SK-MEL-5 (cell line): ENCODE measurements around the gene DPYD. TPM values are rescaled to one million over a fixed set of nuclear protein-coding genes. Genes with fewer than 3 reads are reported as not detected.

Source experiments
- DNase-seq: peaks from one replicate; pipeline ENCODE4 v3.0.0-alpha.2; 2016; ENCODE audit warnings: low read depth, low spot score
- in situ Hi-C: cut with HindIII; loops from 2 replicates; pipeline ENCODE4 v1.10.0; 2016; ENCODE audit warnings: low sequenced_read_pairs, high pct_unique_total_duplicates, low pct_unique_long_range_greater_than_20kb
- total RNA-seq: library from RNA; depleted of rRNA; stranded (reverse); fragments of >200 nt; shearing (Covaris generic); gene quantifications from 2 replicates; pipeline ENCODE4 v1.2.3, GENCODE V29; 2014

The DPYD gene
- total RNA-seq, 1 experiment from 2014 or later: not detected

- in situ Hi-C loops: no loop called here
- DNase-seq: no peak
Measured at GRCh38 chr1:97621955-97622354, 298.9 kb downstream of the DPYD start.

- in situ Hi-C loops: no loop called here
- no peak for DNase-seq
Measured at GRCh38 chr1:97619706-97620105, 301.1 kb downstream of the DPYD start.

GRCh38 chr1:97610748-97611147 is 310.1 kb downstream of the DPYD start:
- in situ Hi-C loops: no loop called here
- DNase-seq: no peak

DNA sequence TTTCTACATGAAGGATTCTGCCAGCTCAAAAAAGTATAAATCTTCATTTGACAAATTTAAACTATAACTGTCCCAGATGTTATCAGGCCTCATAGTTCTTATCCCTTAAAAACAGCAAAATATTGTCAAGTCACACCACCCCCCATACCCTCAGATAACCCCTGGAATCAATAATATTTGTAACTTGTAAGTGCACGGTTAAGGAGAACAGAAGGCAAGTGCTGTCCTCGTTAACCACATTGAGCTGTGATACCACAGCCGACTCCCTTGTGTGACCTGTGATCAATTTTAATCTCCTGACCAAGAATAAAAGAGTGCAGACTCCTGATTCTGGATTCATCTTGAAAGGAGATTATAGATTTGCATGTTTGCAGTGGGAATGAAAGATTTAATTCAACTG is 310.7 kb downstream of the DPYD start:
- DNase-seq: no peak
- in situ Hi-C loops: no loop called here

DNA sequence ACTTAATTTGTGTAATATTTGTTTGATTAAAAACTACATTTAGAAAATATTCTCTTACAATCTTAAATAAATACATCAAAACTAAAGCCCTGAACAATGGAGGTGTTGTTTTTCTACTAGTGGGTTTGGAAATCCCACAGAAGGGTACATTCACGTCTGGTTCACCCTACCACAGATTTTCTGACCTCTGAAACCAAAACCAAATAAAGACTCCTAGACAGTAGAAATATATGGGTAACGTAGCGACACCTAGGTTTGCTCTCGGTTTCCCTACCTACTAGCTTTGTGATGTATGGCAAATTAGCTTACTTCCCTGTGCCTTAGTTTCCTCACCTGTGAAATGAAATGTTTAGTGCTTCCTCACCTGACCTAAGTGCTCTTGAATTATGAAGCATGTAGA is 312.6 kb downstream of the DPYD start:
- in situ Hi-C loops: no loop called here

DNA sequence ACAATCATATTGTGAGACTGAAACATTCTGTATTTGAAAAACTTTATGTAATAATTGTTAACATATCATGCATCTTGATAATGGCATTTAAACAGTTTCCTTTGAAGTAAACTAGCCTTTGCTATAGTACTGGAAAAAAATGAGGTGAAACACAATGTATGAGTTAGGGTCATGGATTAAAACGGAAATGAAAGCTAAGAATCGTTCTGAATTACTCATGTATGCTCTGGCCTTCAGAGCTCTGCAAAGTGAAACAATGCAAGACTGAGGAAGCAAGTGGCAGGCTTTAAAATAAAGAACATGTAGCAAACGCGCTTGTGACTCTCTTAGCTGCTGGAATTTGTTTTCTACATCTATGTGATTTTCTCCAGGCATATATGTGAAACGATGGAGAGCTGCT is 317.1 kb downstream of the DPYD start:
- in situ Hi-C loops: no loop called here
- DNase-seq: no peak

More for the DNA sequence above, 312.6 kb downstream of the DPYD start:
- DNase-seq: no peak

DNA sequence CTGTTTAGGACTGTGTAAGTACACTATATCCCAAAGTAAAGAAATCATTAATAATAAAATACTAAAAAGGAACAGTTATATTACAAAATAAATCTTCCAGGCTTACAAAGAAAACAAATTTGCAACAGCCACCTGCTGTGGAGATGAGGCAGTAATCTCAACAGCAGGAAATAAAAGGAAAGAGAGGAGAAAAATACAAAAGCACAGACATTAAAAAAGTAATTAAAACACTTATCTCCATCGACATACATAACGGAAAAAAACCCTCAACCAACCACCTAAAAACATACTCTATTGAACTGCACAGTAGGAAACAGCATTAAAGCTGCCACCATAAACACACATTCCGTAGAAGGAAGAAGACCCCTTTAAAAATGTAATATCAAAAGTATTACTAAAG is 317.6 kb downstream of the DPYD start:
- in situ Hi-C loops: no loop called here
- DNase-seq: no peak

DNA sequence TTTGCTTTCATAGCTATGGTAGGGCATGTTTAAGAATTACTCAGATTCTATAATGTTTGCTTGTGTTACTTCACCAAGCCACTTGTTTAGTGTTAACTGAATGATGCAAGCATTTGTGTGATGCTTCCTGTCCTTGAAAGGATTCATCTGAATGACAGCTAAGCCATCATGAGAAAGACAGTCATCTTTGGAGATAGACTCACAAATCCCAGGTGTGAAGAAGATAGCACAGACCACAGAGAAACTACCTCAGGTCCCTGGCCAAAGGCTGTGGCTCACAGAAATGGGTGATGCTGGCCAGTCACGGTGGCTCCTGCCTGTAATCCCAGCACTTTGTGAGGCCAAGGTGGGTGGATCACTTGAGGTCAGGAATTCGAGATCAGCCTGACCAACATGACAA is 321.4 kb downstream of the DPYD start:
- no peak for DNase-seq
- in situ Hi-C loops: no loop called here

GRCh38 chr1:97593192-97593591 is 327.6 kb downstream of the DPYD start:
- in situ Hi-C loops: no loop called here
- DNase-seq: no peak

DNA sequence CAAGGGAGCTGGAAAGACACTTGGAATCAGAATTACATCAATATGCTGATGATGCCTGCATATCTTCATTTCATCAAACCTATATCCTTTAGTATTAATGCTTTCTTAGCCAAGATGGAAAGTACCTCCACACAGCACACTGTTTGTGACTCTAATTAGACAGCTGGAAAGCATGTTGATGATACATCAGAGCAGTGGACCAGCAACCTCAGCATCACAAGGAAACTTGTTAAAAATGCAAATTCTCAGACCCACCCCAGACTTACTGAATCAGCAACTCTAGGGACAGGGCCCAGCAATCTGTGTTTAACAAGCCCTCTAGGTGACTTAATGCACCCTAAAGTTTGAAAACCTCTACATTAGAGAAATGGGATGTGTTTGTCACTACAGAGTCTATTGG is 332.1 kb downstream of the DPYD start:
- in situ Hi-C loops: no loop called here
- no peak for DNase-seq

DNA sequence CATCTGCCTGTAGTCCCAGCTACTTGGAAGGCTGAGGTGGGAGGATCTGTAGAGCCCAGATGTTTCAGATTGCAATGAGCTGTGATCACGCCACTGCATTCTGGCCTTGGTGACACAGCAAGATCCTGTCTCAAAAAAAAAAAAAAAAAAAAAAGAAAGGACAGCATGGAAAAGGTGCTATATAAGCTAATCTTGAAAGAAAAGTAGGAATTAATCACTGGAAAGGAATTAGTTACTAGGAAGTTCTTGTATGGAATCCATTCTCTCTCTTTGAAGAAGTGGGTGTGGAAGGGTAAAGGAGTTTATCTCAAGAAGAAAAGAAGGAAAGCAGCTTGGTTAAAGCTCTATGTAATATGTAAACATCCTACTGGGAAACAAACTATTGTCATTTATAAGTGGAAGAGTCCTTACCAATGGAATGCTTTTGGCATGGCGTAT is 339.2 kb downstream of the DPYD start:
- in situ Hi-C loops: no loop called here
- no peak for DNase-seq

DNA sequence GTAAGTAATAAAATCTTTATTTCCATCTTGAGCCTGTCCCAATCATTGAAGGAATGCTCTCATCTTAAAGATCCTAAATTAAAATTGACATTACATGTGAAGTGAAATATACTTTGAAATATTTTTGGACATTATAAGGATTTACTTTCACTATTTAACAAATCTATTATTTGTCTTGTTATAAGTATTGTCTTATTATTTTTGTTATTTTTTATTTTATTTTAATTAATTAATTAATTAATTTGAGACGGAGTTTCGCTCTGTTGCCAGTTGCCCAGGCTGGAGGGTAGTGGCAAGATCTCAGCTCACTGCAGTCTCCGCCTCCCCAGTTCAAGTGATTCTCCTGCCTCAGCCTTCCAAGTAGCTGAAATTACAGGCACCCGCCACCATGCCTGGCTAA is 343.2 kb downstream of the DPYD start:
- in situ Hi-C loops: no loop called here
- no peak for DNase-seq

GRCh38 chr1:97573553-97573952 is 347.3 kb downstream of the DPYD start:
- in situ Hi-C loops: no loop called here
- no peak for DNase-seq

DNA sequence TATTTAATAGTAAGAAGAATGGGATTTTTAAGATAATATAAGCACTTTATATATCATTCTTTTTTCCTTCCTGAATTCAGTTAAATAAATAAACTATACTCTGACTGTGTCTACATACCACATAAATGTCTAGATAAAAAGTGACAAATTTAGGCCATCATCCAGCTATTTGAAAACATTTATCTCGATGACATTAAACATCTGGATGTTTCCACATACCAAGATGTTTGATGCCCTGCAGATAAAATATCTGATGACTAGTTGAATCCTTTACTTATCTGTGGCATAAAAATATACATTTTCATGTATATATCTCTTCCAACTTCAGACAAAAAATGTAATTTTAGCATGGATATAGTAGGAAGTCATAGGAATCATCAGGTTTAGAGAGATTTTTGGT is 348.3 kb downstream of the DPYD start:
- in situ Hi-C loops: no loop called here
- DNase-seq: no peak

DNA sequence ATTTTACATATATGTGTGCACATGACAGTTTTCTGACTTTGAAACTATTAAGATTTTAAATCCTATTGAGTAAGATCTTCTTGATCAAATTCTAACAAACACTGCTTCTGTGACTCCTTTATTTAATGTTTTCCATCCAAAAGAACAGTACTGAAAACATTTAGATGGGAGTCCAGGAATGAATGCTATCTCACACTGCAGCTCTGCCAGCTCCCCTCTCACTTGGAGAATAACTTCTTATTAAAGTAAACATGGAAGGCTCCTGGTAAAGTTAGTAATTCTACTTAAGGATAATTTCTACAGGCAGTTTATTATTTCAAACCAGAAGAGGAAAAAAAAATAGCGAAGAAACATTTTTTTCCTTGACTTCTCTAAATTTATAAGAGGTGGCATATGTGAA is 349.1 kb downstream of the DPYD start:
- DNase-seq: no peak
- in situ Hi-C loops: no loop called here

GRCh38 chr1:97570691-97571090 is 350.1 kb downstream of the DPYD start:
- DNase-seq: no peak
- in situ Hi-C loops: no loop called here

- in situ Hi-C loops: no loop called here
- no peak for DNase-seq
Measured at GRCh38 chr1:97567000-97567749, 353.7 kb downstream of the DPYD start.

DNA sequence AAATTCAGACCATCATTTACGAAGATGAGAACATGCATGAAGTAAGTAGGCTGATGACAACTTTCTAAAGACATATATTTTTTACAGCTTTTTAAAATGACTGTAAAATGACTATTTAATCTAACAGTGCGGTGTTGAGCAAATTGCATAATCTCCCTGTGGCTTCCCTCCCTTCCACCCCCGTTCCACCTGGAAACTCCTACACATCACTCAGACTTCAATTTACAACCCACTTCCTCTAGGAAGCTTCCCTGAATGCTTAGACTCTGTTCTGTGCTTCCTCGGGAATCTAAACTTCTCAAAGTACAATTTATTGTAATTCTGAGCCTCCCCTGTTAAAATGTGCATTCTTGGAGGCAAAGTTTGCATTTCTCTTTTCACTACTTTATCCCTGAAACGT is 354.9 kb downstream of the DPYD start:
- in situ Hi-C loops: no loop called here
- no peak for DNase-seq

DNA sequence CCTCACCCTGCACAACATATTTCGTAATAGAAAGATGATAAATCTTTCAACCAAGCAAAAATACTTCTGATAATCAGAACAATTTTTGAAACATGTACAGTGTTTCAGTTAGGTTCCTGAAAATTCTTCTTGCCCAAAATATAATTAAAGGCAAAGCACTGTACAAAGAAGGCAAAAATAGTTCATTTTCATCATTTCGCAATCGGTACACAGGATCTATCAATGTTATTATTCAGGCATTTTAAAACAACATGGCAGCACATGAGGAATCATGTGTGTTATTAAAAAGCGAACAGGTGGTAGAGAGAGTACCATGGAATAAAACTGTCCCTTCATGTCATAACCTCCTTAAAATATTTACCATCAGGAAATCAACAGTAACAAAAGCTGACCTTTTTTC is 356.9 kb downstream of the DPYD start:
- in situ Hi-C loops: no loop called here
- DNase-seq: no peak

GRCh38 chr1:97562081-97562480 is 358.8 kb downstream of the DPYD start:
- in situ Hi-C loops: no loop called here
- no peak for DNase-seq
